Measurements from ENCODE around the gene OR2L3.

DNA sequence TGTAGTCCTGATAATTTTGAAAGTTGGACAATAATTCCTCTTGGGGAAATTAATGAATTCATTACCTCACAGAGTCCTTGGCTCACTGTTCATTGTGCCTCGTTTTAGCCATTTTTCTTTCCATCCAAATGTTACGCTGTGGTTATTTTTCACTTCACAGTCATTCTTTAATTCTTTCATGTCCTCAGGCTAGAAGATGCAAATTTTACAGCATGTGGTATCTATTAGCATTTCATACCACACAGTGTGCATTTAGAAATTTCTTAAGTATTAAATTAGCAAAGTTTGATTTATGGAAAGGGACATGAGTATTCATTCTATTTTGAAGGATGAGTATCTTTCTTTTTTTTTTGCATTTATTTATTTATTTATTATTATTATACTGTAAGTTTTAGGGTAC lies 18.4 kb downstream of the OR2L3 start:
- TF ChIP-seq CTCF (conservative IDR thresholded peaks at IDR 0.05) = no peak; the same call in 1 of the 2 replicates
- TF ChIP-seq ZFX (IDR thresholded peaks at IDR 0.05) = no peak
